HUES64 (cell line): Measurements from ENCODE around the gene AP5Z1.

Experiments used
- H3K27ac ChIP-seq: 2 replicates; pipeline ENCODE4 v1.7.0; 2013; ENCODE audit warnings: low read depth, low read length, inconsistent platforms
- H3K27me3 ChIP-seq: 2 replicates; pipeline ENCODE4 v1.6.1; 2013; ENCODE audit warnings: mild to moderate bottlenecking, low read length; ENCODE audit not compliant: insufficient read depth
- H3K36me3 ChIP-seq: 2 replicates; pipeline ENCODE4 v1.6.1; 2013; ENCODE audit warnings: mild to moderate bottlenecking, low read length; ENCODE audit not compliant: insufficient read depth
- H3K4me1 ChIP-seq: 2 replicates; pipeline ENCODE4 v1.6.1; 2013; ENCODE audit warnings: mild to moderate bottlenecking, low read length, moderate library complexity; ENCODE audit not compliant: insufficient read depth
- H3K4me3 ChIP-seq: 2 replicates; pipeline ENCODE4 v1.5.1; 2013; ENCODE audit warnings: mild to moderate bottlenecking, low read length, moderate library complexity
- H3K9ac ChIP-seq: 2 replicates; pipeline ENCODE4 v1.6.1; 2013; ENCODE audit warnings: mild to moderate bottlenecking, low read depth, low read length
- H3K9me3 ChIP-seq: 2 replicates; pipeline ENCODE4 v1.6.1; 2013; ENCODE audit warnings: low read depth, low read length; ENCODE audit not compliant: insufficient read depth
- WGBS: fragments of 150-250, 120-280 bp; methylation state at CpG from one replicate; pipeline ENCODE4 v1.1.7; 2013; ENCODE audit warnings: missing lambda C conversion rate; 5-methylcytosine and 5-hydroxymethylcytosine counted together

The AP5Z1 gene

DNA sequence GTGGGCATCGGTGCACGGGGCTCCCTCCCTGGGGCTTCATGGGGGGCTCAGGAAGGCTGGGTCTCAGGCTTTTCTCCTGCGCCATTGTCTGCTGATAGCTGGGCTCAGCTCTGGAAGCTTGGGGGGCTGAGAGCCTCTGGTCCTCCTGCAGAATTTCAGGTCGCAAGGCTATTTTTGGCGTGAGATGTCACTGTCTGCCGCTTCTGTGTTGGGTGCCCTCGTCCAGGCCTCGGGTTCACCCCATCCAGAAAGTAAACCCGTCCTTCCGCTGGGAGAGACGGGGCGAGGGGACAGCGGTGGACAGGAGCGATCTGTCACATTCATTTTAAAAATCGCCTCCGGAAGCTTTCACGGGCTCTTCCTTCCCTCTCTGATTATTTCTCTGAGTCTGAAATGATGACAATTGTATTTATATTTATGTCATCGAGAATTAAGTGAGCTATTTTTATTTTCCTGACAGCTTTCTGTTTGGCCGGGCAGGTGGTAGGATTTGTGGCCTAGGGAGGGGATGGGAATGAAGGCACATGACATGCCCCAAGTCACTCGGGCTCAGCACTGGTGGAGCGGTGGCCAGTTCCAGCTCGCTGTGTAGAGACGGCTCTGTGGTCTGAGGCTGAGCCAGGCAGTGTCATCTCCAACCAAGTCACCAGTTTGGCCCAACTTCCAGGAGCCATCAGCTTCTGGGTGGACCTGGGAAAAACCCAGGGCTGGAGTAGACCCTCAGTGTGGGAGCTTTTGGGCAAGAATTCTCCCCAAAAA lies 40.7 kb upstream of the AP5Z1 start:
- H3K36me3 ChIP-seq, result no peaks in the 10 kb centered on the region
- no peak overlapping the region for H3K27ac ChIP-seq
- H3K4me1 ChIP-seq, result peaks cover 13% of the 10 kb centered on the region
- WGBS, result 97% methylated on average over 23 of the region's 23 CpGs
- peaks cover 12% of the 10 kb centered on the region for H3K27me3 ChIP-seq
- H3K9me3 ChIP-seq, result no peaks in the 10 kb centered on the region
- H3K4me3 ChIP-seq, result no peak overlapping the region
- no peak overlapping the region for H3K9ac ChIP-seq

DNA sequence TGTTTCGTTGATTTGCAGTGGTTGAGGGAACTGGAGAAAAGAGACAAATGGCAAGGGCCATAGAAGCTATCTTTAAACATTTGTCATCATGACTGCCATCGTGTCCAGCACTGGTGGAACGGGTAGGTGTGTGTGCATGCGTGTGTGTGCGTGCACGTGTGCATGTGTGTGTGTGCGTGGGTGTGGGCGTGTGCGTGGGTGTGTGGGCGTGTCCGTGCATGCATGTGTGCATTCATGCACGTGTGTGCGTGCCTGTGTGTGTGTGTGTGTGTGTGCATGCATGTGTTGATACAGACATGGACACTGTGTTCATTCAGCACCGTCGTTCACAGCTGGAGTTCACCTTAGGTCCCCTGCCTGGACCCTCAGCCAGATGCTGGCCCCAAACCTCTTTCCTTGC lies 38.1 kb upstream of the AP5Z1 start:
- H3K4me3 ChIP-seq, result no peak overlapping the region
- peaks cover 13% of the 10 kb centered on the region for H3K4me1 ChIP-seq
- H3K9me3 ChIP-seq, result no peaks in the 10 kb centered on the region
- H3K27ac ChIP-seq, result no peak overlapping the region
- no peak overlapping the region for H3K9ac ChIP-seq
- H3K27me3 ChIP-seq, result peaks cover 29% of the 10 kb centered on the region
- WGBS, result 91% methylated on average over 15 of the region's 15 CpGs
- H3K36me3 ChIP-seq, result no peaks in the 10 kb centered on the region

DNA sequence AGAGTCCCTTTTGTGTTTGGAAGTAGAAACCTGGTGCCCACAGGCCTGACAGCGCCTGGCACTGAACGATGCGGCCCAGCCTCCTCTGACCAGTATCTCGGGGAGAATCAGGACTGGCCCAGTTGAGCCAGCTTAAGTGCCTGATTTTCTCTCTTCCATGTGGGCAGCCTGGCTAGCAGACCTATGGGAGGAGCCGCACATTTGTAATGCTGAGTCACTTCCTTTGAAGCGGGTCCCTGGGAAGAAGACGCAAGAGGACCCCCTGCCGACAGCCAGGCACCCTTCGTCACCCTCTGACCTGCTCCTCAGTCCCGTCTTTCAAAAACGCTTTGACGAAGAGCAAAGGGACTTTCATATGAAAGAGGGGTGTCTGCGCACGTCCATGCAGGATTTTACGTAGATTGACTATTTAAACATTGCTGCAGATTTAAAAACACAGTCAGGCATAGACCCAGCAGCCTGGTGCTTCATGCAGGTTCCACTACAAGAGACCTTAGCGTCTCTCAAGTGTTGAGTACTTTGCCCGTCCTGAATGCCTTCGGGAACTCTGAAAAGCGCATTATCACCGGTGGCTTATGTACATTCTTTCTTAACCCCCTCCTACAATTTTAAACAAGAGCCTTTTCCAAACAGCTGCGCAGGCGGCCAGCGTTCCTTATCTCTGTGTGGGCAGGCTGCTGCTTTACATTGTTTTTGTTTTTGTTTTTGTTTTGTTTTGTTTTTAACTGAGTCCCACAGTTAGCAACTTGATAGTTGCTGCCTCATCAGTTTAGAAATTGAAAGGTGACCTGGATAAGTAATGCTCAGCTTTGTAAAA lies 36.5 kb upstream of the AP5Z1 start:
- 13% methylated on average over 23 of the region's 23 CpGs for WGBS
- H3K36me3 ChIP-seq, result no peaks in the 10 kb centered on the region
- H3K9me3 ChIP-seq, result no peaks in the 10 kb centered on the region
- H3K27me3 ChIP-seq, result peaks cover 45% of the 10 kb centered on the region
- H3K4me3 ChIP-seq, result 0 out of 2 replicates have a peak overlapping the region, but pooled peaks have one; percentile 19
- peaks cover 20% of the 10 kb centered on the region for H3K4me1 ChIP-seq
- peak overlapping the region; percentile 32; the same call in 1 of the 2 replicates for H3K9ac ChIP-seq
- H3K27ac ChIP-seq, result peak overlapping the region; percentile 70; the same call in 1 of the 2 replicates

GRCh38 chr7:4739528-4739992 lies 35.9 kb upstream of the AP5Z1 start:
- no peak overlapping the region for H3K9ac ChIP-seq

DNA sequence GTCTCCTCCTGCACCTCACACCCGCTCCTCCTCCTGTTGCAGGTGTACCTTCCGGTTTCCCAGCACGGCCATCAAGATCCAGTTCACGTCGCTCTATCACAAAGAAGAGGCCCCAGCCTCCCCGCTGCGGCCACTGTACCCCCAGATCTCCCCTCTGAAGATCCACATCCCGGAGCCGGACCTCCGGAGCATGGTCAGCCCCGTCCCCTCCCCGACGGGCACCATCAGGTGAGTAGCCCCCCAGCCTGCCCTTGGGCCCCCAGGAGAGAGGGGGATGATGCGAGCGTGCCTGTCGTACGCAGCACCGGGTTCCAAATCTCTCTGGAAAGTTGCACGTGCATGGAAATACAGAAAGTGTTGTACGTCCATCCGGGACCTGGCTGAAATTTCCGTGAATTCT lies 34.6 kb upstream of the AP5Z1 start:
- 95% methylated on average over 22 of the region's 22 CpGs for WGBS
- H3K4me3 ChIP-seq, result no peak overlapping the region
- peaks cover 53% of the 10 kb centered on the region for H3K27me3 ChIP-seq
- peaks cover 31% of the 10 kb centered on the region for H3K4me1 ChIP-seq
- no peak overlapping the region for H3K9ac ChIP-seq
- no peaks in the 10 kb centered on the region for H3K36me3 ChIP-seq
- H3K9me3 ChIP-seq, result no peaks in the 10 kb centered on the region
- H3K27ac ChIP-seq, result no peak overlapping the region

More at GRCh38 chr7:4739528-4739992, 35.9 kb upstream of the AP5Z1 start:
- Histone ChIP-seq H3K27ac (peak overlapping the region; percentile 70; the same call in 1 of the 2 replicates), H3K9me3 (no peaks in the 10 kb centered on the region), H3K36me3 (no peaks in the 10 kb centered on the region), H3K27me3 (peaks cover 51% of the 10 kb centered on the region), H3K4me1 (peaks cover 27% of the 10 kb centered on the region), H3K4me3 (no peak overlapping the region)
- WGBS, result 51% methylated on average over 15 of the region's 16 CpGs

DNA sequence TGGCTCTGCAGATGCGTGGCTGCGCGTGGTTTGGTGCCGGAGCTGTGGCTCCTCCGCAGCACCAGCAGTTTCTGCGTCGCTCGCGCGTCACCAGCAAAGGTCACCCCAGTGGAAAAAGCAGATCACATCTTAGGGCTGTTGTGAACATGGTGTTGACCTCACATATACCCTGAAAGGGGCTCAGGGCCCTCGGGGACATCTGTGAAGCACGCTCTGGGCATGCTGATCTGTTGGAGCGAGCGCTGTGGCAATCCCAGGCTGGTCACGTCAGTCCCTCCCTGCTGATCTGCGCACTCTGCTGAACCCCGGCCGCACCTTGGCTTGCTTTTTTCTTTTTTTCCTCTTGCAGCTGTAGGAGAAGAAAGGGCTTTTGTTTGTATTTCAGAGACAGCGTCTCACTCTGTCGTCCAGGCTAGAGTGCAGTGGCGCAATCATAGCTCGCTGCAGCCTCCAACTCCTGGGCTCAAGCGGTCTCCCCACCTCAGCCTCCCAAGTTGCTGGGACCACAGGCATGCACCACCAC lies 33.3 kb upstream of the AP5Z1 start:
- H3K36me3 ChIP-seq, result 0 out of 2 replicates have a peak, but pooled peaks cover 2% of the 10 kb centered on the region
- peaks cover 66% of the 10 kb centered on the region for H3K27me3 ChIP-seq
- no peaks in the 10 kb centered on the region for H3K9me3 ChIP-seq
- H3K9ac ChIP-seq, result no peak overlapping the region
- no peak overlapping the region for H3K4me3 ChIP-seq
- 96% methylated on average over 23 of the region's 23 CpGs for WGBS
- peaks cover 32% of the 10 kb centered on the region for H3K4me1 ChIP-seq
- no peak overlapping the region for H3K27ac ChIP-seq

DNA sequence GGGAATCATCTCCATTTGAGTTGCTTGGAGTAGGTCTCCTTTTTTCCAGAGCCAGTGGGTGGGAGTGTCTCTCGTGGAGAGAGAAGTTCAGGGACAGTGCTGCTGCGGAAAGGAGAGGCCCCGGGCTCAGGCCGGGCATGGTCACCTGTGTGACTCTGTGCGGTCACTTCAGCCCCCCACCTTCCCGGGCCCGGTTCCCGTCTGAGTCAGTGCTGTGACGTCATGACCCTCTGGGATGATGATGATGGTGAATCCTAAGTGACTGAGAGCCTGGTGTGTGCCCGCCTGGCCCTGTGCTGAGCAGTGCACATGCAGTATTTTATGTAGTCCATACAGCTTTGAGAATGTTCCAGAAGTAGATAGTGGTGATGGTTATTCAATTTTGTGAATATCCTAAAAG lies 32.6 kb upstream of the AP5Z1 start:
- Histone ChIP-seq H3K27me3 (peaks cover 66% of the 10 kb centered on the region), H3K4me1 (peaks cover 32% of the 10 kb centered on the region), H3K9ac (no peak overlapping the region), H3K36me3 (0 out of 2 replicates have a peak, but pooled peaks cover 2% of the 10 kb centered on the region), H3K9me3 (no peaks in the 10 kb centered on the region), H3K4me3 (no peak overlapping the region), H3K27ac (no peak overlapping the region)
- WGBS, result 93% methylated on average over 10 of the region's 10 CpGs

GRCh38 chr7:4744391-4745264 lies 30.8 kb upstream of the AP5Z1 start:
- Histone ChIP-seq H3K4me1 (peaks cover 19% of the 10 kb centered on the region; the same call in 1 of the 2 replicates), H3K9me3 (no peaks in the 10 kb centered on the region), H3K36me3 (0 out of 2 replicates have a peak, but pooled peaks cover 7% of the 10 kb centered on the region), H3K9ac (peak overlapping the region; percentile 62), H3K27me3 (peaks cover 55% of the 10 kb centered on the region), H3K4me3 (peak overlapping the region; percentile 43), H3K27ac (peak overlapping the region; percentile 85; the same call in 1 of the 2 replicates)
- WGBS, result 14% methylated on average over 27 of the region's 31 CpGs

DNA sequence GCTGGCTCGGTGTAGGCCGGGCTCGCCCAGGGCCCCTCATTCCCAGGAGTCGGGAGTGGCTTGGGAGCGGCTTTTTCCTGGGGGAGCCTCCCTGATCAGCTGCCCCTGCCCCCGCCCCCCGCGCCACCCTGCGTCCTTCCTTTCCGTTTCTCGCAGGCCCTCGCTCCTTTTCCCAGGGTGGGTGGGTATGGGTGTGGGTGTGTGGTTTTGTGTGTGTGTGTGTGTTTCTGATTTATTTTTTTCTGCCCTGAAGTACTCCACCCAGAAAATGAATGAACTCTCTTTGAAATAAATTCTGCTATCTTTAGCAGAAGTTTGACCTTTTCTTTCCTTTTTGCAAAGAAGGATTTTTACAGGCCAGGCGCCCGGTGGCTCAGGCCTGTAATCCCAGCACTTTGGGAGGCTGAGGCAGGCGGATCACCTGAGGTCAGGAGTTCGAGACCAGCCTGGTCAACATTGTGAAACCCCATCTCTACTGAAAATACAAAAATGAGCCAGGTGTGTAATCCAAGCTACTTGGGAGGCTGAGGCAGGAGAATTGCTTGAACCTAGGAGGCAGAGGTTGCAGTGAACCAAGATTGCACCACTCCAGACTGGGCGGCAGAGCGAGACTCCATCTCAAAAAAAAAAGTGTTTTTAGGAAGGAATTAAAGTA lies 30.0 kb upstream of the AP5Z1 start:
- Histone ChIP-seq H3K36me3 (0 out of 2 replicates have a peak, but pooled peaks cover 7% of the 10 kb centered on the region), H3K4me3 (peak overlapping the region; percentile 43), H3K27ac (peak overlapping the region; percentile 72; the same call in 1 of the 2 replicates), H3K27me3 (peaks cover 52% of the 10 kb centered on the region), H3K9me3 (no peaks in the 10 kb centered on the region), H3K9ac (peak overlapping the region; percentile 52; the same call in 1 of the 2 replicates), H3K4me1 (peaks cover 19% of the 10 kb centered on the region; the same call in 1 of the 2 replicates)
- 36% methylated on average over 14 of the region's 18 CpGs for WGBS
